HepG2 (cell line): ENCODE results near the gene RAI14. TPM values are rescaled to one million over a fixed set of nuclear protein-coding genes. Genes with fewer than 3 reads are reported as not detected.

ENCODE experiments used
- ATAC-seq: fragments of 200-7000 bp; cut with Tn5 transposase; 3 replicates; pipeline ENCODE4 v1.9.1; 2020; ENCODE audit warnings: mild to moderate bottlenecking, moderate library complexity
- BruUV-seq: library from RNA; stranded (reverse); fragments of 400-500 nt; replicated peaks from 2 replicates; lab custom pipeline; 2021; lab: Mats Ljungman, UMichigan
- CTCF ChIA-PET: fragments of 300-600 bp; formaldehyde crosslinking; extraction: SDS; loops from one replicate; lab custom pipeline; 2021; ENCODE audit warnings: low total read pairs, inconsistent platforms, low intra/inter-chr PET ratio; lab: Yijun Ruan, JAX
- POLR2A ChIA-PET: fragments of 350-600 bp; sonication (Branson Sonifier 250); formaldehyde crosslinking; loops from one replicate; lab custom pipeline; 2020; ENCODE audit warnings: antibody characterized with exemption, inconsistent platforms; lab: Yijun Ruan, JAX
- DNase-seq: peaks from one replicate; pipeline ENCODE4 v3.0.0-alpha.2; 2015; ENCODE audit warnings: low spot score
- FAIRE-seq: peaks from 3 replicates; lab custom pipeline; 2011; peaks lifted over from hg19 to GRCh38; lab: Jason Lieb, UNC
- H2AFZ ChIP-seq: one replicate; pipeline ENCODE4 v1.6.1; 2011; ENCODE audit warnings: low read length, inconsistent platforms
- H3K27ac ChIP-seq: fragments of 300-600 bp; 3 replicates; pipeline ENCODE4 v1.8.0; 2011; ENCODE audit warnings: mixed run types, mild to moderate bottlenecking, mixed read lengths, low read length, inconsistent platforms; ENCODE audit not compliant: insufficient read depth; ENCODE audit errors: extremely low read length
- H3K27me3 ChIP-seq, 2 experiments: fragments of 200-600 bp in 1 of 2; 2 replicates in 1 of 2; 3 replicates in 1 of 2; pipeline versions ENCODE4 v1.6.0 to v1.8.0; 2011; ENCODE audit warnings: low read length in 2 of 2, mild to moderate bottlenecking in 2 of 2, moderate library complexity in 2 of 2, inconsistent platforms in 1 of 2; ENCODE audit not compliant: insufficient read depth in 2 of 2, control insufficient read depth in 1 of 2
- H3K36me3 ChIP-seq, 2 experiments: fragments of 200-600 bp in 1 of 2; replicated peaks in 1 of 2; 2 replicates in 1 of 2; 3 replicates in 1 of 2; pipeline versions ENCODE4 v1.5.1 to v1.8.0; 2011; ENCODE audit warnings: low read length in 2 of 2, inconsistent platforms in 1 of 2; ENCODE audit not compliant: insufficient read depth in 2 of 2, control insufficient read depth in 1 of 2
- H3K4me1 ChIP-seq: 2 replicates; pipeline ENCODE4 v1.5.1; 2012; ENCODE audit warnings: low read length, inconsistent platforms; ENCODE audit not compliant: insufficient read depth
- H3K4me2 ChIP-seq: 2 replicates; pipeline ENCODE4 v1.6.0; 2011; ENCODE audit warnings: low read depth, low read length, inconsistent platforms
- H3K4me3 ChIP-seq, 3 experiments: fragments of 200-600 bp in 1 of 3; sonication (generic), shearing (Covaris generic) in 1 of 3; replicated peaks in 1 of 3; 2 replicates each; pipeline ENCODE4 v1.5.1; 2011 to 2016; ENCODE audit warnings: low read length in 3 of 3, inconsistent platforms in 2 of 3, low read depth in 2 of 3, mild to moderate bottlenecking in 2 of 3, control low read depth in 1 of 3, mixed read lengths in 1 of 3; ENCODE audit not compliant: insufficient read depth in 1 of 3
- H3K79me2 ChIP-seq: one replicate; pipeline ENCODE4 v1.6.1; 2011; ENCODE audit warnings: low read length, inconsistent platforms; ENCODE audit not compliant: insufficient read depth
- H3K9ac ChIP-seq: 2 replicates; pipeline ENCODE4 v1.6.0; 2011; ENCODE audit warnings: mild to moderate bottlenecking, low read depth, low read length, inconsistent platforms; ENCODE audit not compliant: insufficient read depth
- H3K9me3 ChIP-seq: 2 replicates; pipeline ENCODE4 v1.5.1; 2012; ENCODE audit warnings: mild to moderate bottlenecking, low read length
- H4K20me1 ChIP-seq: 2 replicates; pipeline ENCODE4 v1.6.0; 2011; ENCODE audit warnings: inconsistent platforms, mild to moderate bottlenecking, low read length, moderate library complexity; ENCODE audit not compliant: insufficient read depth
- MYNN ChIP-seq: sonication (generic); formaldehyde crosslinking; IDR thresholded peaks from 2 replicates; pipeline ENCODE4 v1.4.0; 2020; ENCODE audit warnings: mild to moderate bottlenecking, low read depth, missing genetic modification reagents
- SRSF4 ChIP-seq: fragments of 200-400 bp; formaldehyde crosslinking; IDR thresholded peaks from one replicate; pipeline ENCODE4 v1.6.1; 2018; ENCODE audit warnings: mild to moderate bottlenecking, low read depth, low read length, moderate library complexity; ENCODE audit not compliant: poor library complexity, severe bottlenecking
- ZBTB8A ChIP-seq: sonication (generic); formaldehyde crosslinking; IDR thresholded peaks from 2 replicates; pipeline ENCODE4 v1.4.0; 2020; ENCODE audit warnings: mild to moderate bottlenecking, low read depth, missing genetic modification reagents, borderline replicate concordance
- WGBS: methylation state at CpG from one replicate; pipeline ENCODE4 v1.1.6; 2017; ENCODE audit warnings: low lambda C conversion rate; 5-methylcytosine and 5-hydroxymethylcytosine counted together
- in situ Hi-C: cut with HindIII; loops from 2 replicates; pipeline ENCODE4 v1.10.0; 2017; ENCODE audit warnings: low pct_unique_long_range_greater_than_20kb; ENCODE audit not compliant: extremely low pct_ligation_motif_present
- intact Hi-C: fragments of 100-400 bp; cut with micrococcal nuclease; formaldehyde crosslinking; loops from one replicate; pipeline ENCODE4 v1.10.0; 2022; ENCODE audit not compliant: unreplicated experiment
- polyA plus RNA-seq, 8 experiments: library from polyadenylated mRNA; depleted of rRNA in 3 of 8; stranded (reverse) in 7 of 8; unstranded in 1 of 8; fragments of >200 nt; fragmentation: Illumina TruSeq in 4 of 8; extraction: Trizol in 4 of 8; gene quantifications; 2 replicates each; pipeline versions ENCODE4 v1.2.1 to v1.2.3, GENCODE V29; 2011 to 2016; ENCODE audit warnings: low read depth in 4 of 8, missing spikeins in 1 of 8, mixed read lengths in 1 of 8; ENCODE audit not compliant: insufficient read depth in 1 of 8
- total RNA-seq, 5 experiments: library from RNA; depleted of rRNA; stranded (reverse); fragments of >200 nt; fragmentation: Illumina TruSeq; extraction: Trizol; gene quantifications; 2 replicates each; pipeline ENCODE4 v1.2.3, GENCODE V29; 2016; ENCODE audit warnings: low read depth in 1 of 5
- TF ChIP-seq, protein P1 (sequence below), 2 experiments: sonication (generic) in 1 of 2; formaldehyde crosslinking in 1 of 2; IDR thresholded peaks; 2 replicates each; pipeline versions ENCODE4 v1.4.0 to v1.6.1; 2016 to 2020; ENCODE audit warnings: borderline replicate concordance in 1 of 2, low read depth in 1 of 2, mild to moderate bottlenecking in 1 of 2, missing genetic modification reagents in 1 of 2
- TF ChIP-seq, protein P2 (sequence below): sonication (generic); formaldehyde crosslinking; IDR thresholded peaks from 2 replicates; pipeline ENCODE4 v1.5.0; 2020; ENCODE audit warnings: missing genetic modification reagents, mild to moderate bottlenecking, borderline replicate concordance
- TF ChIP-seq, protein P3 (sequence below): sonication (generic); formaldehyde crosslinking; IDR thresholded peaks from 2 replicates; pipeline ENCODE4 v1.8.1; 2023; ENCODE audit warnings: mild to moderate bottlenecking, missing genetic modification reagents
- TF ChIP-seq, protein P4 (sequence below): sonication (generic); formaldehyde crosslinking; IDR thresholded peaks from 2 replicates; pipeline ENCODE4 v1.4.0; 2020; ENCODE audit warnings: missing genetic modification reagents

The RAI14 gene
- total and polyA plus RNA-seq, 2 of the 13 experiments (the other 11 are each of a cell fraction or from before 2014, with no cell fraction given): 12.6 to 18.2 TPM

DNA sequence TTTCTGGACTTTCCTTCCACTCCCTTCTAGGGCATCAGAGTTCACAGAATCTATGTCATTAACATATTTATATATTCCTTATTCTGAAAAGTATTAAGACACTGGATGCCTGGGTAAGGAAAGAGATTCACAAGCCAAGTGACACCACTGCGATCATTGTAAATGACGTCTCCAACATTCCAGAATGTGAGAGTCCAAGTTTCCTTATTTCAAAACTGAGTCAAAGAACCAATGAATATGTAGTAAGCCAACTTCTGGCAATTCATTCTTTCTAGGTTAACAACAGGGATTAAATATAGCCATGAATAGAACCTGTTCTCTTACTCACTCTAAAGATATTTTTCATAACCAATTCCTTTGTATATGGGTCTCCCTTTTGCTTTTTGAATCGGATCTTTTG is 18.1 kb downstream of the RAI14 start:
- Histone ChIP-seq H2AFZ (no peak overlapping the region), H3K27ac (no peak overlapping the region), H3K27me3 (no peaks in the 10 kb centered on the region), H3K79me2 (peaks cover 5% of the 10 kb centered on the region), H3K9ac (no peak overlapping the region), H3K4me3 (no peak overlapping the region), H3K36me3 (no peaks in the 10 kb centered on the region), H4K20me1 (no peaks in the 10 kb centered on the region), H3K4me1 (peaks cover 10% of the 10 kb centered on the region), H3K4me2 (no peak overlapping the region), H3K9me3 (no peaks in the 10 kb centered on the region)
- ATAC-seq (no peak), FAIRE-seq (no peak), DNase-seq (no peak)
- ChIA-PET POLR2A (interaction anchor here (0.6 kb wide), 1 partner anchor 34 kb away, joined by 5 read pairs; no protein-coding TSS in a partner anchor), CTCF (no interaction called here)
- WGBS: 98% methylated on average over 3 of the region's 3 CpGs
- in situ Hi-C loops: no loop called here
- TF ChIP-seq SRSF4 (no peak), ZBTB8A (no peak), MYNN (CRISPR knock-in tag) (no peak)
- TF ChIP-seq, protein P1, sequence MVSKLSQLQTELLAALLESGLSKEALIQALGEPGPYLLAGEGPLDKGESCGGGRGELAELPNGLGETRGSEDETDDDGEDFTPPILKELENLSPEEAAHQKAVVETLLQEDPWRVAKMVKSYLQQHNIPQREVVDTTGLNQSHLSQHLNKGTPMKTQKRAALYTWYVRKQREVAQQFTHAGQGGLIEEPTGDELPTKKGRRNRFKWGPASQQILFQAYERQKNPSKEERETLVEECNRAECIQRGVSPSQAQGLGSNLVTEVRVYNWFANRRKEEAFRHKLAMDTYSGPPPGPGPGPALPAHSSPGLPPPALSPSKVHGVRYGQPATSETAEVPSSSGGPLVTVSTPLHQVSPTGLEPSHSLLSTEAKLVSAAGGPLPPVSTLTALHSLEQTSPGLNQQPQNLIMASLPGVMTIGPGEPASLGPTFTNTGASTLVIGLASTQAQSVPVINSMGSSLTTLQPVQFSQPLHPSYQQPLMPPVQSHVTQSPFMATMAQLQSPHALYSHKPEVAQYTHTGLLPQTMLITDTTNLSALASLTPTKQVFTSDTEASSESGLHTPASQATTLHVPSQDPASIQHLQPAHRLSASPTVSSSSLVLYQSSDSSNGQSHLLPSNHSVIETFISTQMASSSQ (IDR thresholded peaks at IDR 0.05; ENCODE audit: low read depth): no peak
- TF ChIP-seq, protein P1 (CRISPR knock-in tag; IDR thresholded peaks at IDR 0.05; ENCODE audit: borderline replicate concordance): no peak
- TF ChIP-seq, protein P2, sequence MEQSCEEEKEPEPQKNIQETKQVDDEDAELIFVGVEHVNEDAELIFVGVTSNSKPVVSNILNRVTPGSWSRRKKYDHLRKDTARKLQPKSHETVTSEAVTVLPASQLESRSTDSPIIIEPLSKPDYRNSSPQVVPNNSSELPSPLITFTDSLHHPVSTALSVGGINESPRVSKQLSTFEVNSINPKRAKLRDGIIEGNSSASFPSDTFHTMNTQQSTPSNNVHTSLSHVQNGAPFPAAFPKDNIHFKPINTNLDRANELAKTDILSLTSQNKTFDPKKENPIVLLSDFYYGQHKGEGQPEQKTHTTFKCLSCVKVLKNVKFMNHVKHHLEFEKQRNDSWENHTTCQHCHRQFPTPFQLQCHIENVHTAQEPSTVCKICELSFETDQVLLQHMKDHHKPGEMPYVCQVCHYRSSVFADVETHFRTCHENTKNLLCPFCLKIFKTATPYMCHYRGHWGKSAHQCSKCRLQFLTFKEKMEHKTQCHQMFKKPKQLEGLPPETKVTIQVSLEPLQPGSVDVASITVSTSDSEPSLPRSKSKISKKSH (CRISPR knock-in tag): no peak
- TF ChIP-seq, protein P3, sequence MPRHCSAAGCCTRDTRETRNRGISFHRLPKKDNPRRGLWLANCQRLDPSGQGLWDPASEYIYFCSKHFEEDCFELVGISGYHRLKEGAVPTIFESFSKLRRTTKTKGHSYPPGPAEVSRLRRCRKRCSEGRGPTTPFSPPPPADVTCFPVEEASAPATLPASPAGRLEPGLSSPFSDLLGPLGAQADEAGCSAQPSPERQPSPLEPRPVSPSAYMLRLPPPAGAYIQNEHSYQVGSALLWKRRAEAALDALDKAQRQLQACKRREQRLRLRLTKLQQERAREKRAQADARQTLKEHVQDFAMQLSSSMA (CRISPR knock-in tag): no peak
- TF ChIP-seq, protein P4, sequence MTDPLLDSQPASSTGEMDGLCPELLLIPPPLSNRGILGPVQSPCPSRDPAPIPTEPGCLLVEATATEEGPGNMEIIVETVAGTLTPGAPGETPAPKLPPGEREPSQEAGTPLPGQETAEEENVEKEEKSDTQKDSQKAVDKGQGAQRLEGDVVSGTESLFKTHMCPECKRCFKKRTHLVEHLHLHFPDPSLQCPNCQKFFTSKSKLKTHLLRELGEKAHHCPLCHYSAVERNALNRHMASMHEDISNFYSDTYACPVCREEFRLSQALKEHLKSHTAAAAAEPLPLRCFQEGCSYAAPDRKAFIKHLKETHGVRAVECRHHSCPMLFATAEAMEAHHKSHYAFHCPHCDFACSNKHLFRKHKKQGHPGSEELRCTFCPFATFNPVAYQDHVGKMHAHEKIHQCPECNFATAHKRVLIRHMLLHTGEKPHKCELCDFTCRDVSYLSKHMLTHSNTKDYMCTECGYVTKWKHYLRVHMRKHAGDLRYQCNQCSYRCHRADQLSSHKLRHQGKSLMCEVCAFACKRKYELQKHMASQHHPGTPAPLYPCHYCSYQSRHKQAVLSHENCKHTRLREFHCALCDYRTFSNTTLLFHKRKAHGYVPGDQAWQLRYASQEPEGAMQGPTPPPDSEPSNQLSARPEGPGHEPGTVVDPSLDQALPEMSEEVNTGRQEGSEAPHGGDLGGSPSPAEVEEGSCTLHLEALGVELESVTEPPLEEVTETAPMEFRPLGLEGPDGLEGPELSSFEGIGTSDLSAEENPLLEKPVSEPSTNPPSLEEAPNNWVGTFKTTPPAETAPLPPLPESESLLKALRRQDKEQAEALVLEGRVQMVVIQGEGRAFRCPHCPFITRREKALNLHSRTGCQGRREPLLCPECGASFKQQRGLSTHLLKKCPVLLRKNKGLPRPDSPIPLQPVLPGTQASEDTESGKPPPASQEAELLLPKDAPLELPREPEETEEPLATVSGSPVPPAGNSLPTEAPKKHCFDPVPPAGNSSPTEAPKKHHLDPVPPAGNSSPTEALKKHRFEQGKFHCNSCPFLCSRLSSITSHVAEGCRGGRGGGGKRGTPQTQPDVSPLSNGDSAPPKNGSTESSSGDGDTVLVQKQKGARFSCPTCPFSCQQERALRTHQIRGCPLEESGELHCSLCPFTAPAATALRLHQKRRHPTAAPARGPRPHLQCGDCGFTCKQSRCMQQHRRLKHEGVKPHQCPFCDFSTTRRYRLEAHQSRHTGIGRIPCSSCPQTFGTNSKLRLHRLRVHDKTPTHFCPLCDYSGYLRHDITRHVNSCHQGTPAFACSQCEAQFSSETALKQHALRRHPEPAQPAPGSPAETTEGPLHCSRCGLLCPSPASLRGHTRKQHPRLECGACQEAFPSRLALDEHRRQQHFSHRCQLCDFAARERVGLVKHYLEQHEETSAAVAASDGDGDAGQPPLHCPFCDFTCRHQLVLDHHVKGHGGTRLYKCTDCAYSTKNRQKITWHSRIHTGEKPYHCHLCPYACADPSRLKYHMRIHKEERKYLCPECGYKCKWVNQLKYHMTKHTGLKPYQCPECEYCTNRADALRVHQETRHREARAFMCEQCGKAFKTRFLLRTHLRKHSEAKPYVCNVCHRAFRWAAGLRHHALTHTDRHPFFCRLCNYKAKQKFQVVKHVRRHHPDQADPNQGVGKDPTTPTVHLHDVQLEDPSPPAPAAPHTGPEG (CRISPR knock-in tag): no peak
- no TSS peak for BruUV-seq
- intact Hi-C loops: no loop called here
